Type B pancreatic cell (in vitro differentiated cells): ENCODE measurements around the gene MECP2. TPM values are rescaled to one million over a fixed set of nuclear protein-coding genes. Genes with fewer than 3 reads are reported as not detected.
"Not testable (repeated sequence)": the region's sequence is repeated elsewhere in the genome, so short reads cannot be mapped to it uniquely, and the experiment has no call there.

ENCODE experiments used
- DNase-seq: peaks from one replicate; pipeline ENCODE4 v3.0.0; 2021; ENCODE audit warnings: mixed read lengths; ENCODE audit not compliant: unreplicated experiment; ENCODE audit errors: extremely low spot score
- H3K27ac Mint-ChIP-seq: 2 replicates; pipeline ENCODE4 v1.8.0; 2021; ENCODE audit warnings: mild to moderate bottlenecking, mixed read lengths
- H3K27me3 Mint-ChIP-seq: 2 replicates; pipeline ENCODE4 v1.8.0; 2021; ENCODE audit warnings: mixed read lengths
- H3K36me3 Mint-ChIP-seq: 2 replicates; pipeline ENCODE4 v1.8.0; 2021; ENCODE audit warnings: mixed read lengths
- H3K4me1 Mint-ChIP-seq: one replicate; pipeline ENCODE4 v1.8.0; 2021; ENCODE audit warnings: mixed read lengths; ENCODE audit not compliant: unreplicated experiment
- H3K4me3 Mint-ChIP-seq: 2 replicates; pipeline ENCODE4 v1.8.0; 2021; ENCODE audit warnings: mild to moderate bottlenecking, mixed read lengths
- H3K9me3 Mint-ChIP-seq: 2 replicates; pipeline ENCODE4 v1.8.0; 2021; ENCODE audit warnings: mixed read lengths
- CTCF ChIP-seq: fragments of 200-600 bp; sonication (generic); conservative IDR thresholded peaks from 2 replicates; pipeline ENCODE4 v1.5.0; 2021; ENCODE audit warnings: antibody characterized with exemption, mild to moderate bottlenecking
- total RNA-seq: library from RNA; stranded (reverse); gene quantifications from 2 replicates; pipeline ENCODE4 v1.2.1, GENCODE V29; 2021; ENCODE audit warnings: low replicate concordance

Gene MECP2
- total RNA-seq, 1 donor from 2014 or later = 37.7 TPM

- TF ChIP-seq CTCF = no peak
- Mint-ChIP-seq H3K27ac (no peak overlapping the region), H3K36me3 (peaks cover 5% of the 10 kb centered on the region), H3K9me3 (no peaks in the 10 kb centered on the region), H3K4me1 (peaks cover 6% of the 10 kb centered on the region), H3K4me3 (no peak overlapping the region), H3K27me3 (no peaks in the 10 kb centered on the region)
- DNase-seq = no peak
Observed at GRCh38 chrX:153984351-153985178, 113.0 kb downstream of the MECP2 start.

GRCh38 chrX:153983321-153983801 is 114.2 kb downstream of the MECP2 start:
- Mint-ChIP-seq H3K4me3 (no peak overlapping the region), H3K27me3 (no peaks in the 10 kb centered on the region), H3K27ac (no peak overlapping the region), H3K36me3 (peaks cover 5% of the 10 kb centered on the region), H3K4me1 (peaks cover 6% of the 10 kb centered on the region), H3K9me3 (no peaks in the 10 kb centered on the region)
- no peak for DNase-seq
- TF ChIP-seq CTCF = no peak

GRCh38 chrX:153981771-153982533 is 115.6 kb downstream of the MECP2 start:
- Mint-ChIP-seq H3K9me3 (no peaks in the 10 kb centered on the region), H3K27me3 (no peaks in the 10 kb centered on the region), H3K4me3 (no peak overlapping the region), H3K36me3 (peaks cover 5% of the 10 kb centered on the region), H3K4me1 (peaks cover 6% of the 10 kb centered on the region), H3K27ac (peak overlapping the region; percentile 24)
- TF ChIP-seq CTCF = no peak
- no peak for DNase-seq

GRCh38 chrX:153981231-153981630 is 116.3 kb downstream of the MECP2 start:
- no peak for DNase-seq
- Mint-ChIP-seq H3K4me1 (peaks cover 6% of the 10 kb centered on the region), H3K27me3 (no peaks in the 10 kb centered on the region), H3K4me3 (no peak overlapping the region), H3K27ac (peak overlapping the region; percentile 24), H3K36me3 (peaks cover 5% of the 10 kb centered on the region), H3K9me3 (no peaks in the 10 kb centered on the region)
- no peak for TF ChIP-seq CTCF

GRCh38 chrX:153980394-153980793 is 117.1 kb downstream of the MECP2 start:
- not testable (repeated sequence) for DNase-seq, H3K4me3 Mint-ChIP-seq, H3K4me1 Mint-ChIP-seq, H3K27me3 Mint-ChIP-seq, H3K27ac Mint-ChIP-seq, H3K9me3 Mint-ChIP-seq, H3K36me3 Mint-ChIP-seq
